A673 (cell line): ENCODE data around the gene H1-8.

Source experiments
- EZH2 ChIP-seq: fragments of 200-600 bp; sonication (generic); IDR thresholded peaks from 2 replicates; pipeline ENCODE4 v1.6.1; 2017; ENCODE audit warnings: borderline replicate concordance, low read depth, mild to moderate bottlenecking, mixed read lengths, antibody characterized with exemption, low read length; ENCODE audit not compliant: poor library complexity, severe bottlenecking
- TF ChIP-seq, protein P1 (sequence below): fragments of 300-800, 200-600 bp; sonication (generic); conservative IDR thresholded peaks from 2 replicates; pipeline ENCODE4 v1.5.1; 2017; ENCODE audit warnings: low read depth, mild to moderate bottlenecking, antibody characterized with exemption, low read length, moderate library complexity, mixed read lengths

DNA sequence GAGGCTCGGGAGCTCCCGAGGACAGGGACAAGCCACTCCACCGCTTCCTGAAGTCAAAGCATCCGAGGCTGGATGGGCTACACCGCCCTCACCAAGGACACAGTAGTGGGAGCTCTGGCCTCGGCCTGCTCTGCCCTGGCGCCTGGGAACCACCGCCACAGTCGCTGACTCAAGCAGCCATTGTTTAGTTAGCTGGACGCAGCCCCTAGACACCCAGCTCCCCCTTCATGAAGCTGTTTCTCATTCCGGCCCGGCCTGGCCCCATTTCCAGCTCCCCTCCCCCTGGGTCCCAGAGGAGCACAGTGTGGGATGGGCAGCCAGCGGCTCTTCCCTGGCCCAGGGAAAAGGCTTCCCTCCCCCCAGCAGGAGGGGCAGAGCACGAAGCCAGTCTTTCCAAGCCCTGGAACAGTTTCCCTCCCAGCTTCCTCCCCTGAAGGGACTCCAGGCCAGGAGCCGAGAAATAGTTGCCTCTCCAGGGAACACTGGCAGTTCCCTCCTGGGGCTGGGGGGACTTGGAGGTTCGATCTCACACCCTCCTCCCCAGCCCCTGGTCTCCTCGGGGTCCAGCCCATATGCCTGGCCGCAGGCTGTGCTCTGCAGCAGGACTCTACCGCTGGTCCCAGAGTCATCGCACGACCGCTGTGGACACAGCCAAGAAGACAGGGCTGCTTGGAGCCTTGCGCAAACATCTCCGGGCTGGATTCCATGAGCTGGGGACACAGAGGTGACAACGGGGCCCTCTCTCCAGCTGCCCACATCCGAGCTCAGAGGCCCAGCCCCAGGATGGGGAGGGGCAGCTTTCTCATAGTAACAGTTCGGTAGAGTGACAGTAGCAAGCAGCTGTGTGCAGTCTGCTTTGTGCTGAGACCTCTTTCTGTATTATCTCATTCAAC is 53.5 kb downstream of the H1-8 start:
- TF ChIP-seq, protein P1, sequence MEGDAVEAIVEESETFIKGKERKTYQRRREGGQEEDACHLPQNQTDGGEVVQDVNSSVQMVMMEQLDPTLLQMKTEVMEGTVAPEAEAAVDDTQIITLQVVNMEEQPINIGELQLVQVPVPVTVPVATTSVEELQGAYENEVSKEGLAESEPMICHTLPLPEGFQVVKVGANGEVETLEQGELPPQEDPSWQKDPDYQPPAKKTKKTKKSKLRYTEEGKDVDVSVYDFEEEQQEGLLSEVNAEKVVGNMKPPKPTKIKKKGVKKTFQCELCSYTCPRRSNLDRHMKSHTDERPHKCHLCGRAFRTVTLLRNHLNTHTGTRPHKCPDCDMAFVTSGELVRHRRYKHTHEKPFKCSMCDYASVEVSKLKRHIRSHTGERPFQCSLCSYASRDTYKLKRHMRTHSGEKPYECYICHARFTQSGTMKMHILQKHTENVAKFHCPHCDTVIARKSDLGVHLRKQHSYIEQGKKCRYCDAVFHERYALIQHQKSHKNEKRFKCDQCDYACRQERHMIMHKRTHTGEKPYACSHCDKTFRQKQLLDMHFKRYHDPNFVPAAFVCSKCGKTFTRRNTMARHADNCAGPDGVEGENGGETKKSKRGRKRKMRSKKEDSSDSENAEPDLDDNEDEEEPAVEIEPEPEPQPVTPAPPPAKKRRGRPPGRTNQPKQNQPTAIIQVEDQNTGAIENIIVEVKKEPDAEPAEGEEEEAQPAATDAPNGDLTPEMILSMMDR = no peak
- TF ChIP-seq EZH2 = no peak
